PC-9 (cell line): ENCODE measurements around the gene FLT4.

Source experiments
- CTCF ChIP-seq: fragments of 200-600 bp; sonication (generic); conservative IDR thresholded peaks from 2 replicates; pipeline ENCODE4 v1.6.1; 2017; ENCODE audit warnings: mixed run types, antibody characterized with exemption, mild to moderate bottlenecking, moderate library complexity
- EZH2 ChIP-seq: fragments of 200-600 bp; sonication (generic); IDR thresholded peaks from 2 replicates; pipeline ENCODE4 v1.8.0; 2017; ENCODE audit warnings: antibody characterized with exemption, low read depth

- no peak for TF ChIP-seq CTCF
- no peak for TF ChIP-seq EZH2
Observed at GRCh38 chr5:180612683-180613082, 36.7 kb downstream of the FLT4 start.
